Natural killer cell (primary cell): ENCODE data around the gene ZNF358. TPM values are rescaled to one million over a fixed set of nuclear protein-coding genes. Genes with fewer than 3 reads are reported as not detected.

Experiments
- ATAC-seq, 3 donors: fragments of 150-1000 bp in 2 of 3; fragments of 200-7000 bp in 1 of 3; cut with Tn5 transposase; 1 replicate in 1 of 3; 2 replicates in 2 of 3; pipeline ENCODE4 v1.10.0; 2021; ENCODE audit warnings: mild to moderate bottlenecking in 2 of 3, moderate library complexity in 2 of 3
- DNase-seq, 2 donors: peaks; one replicate each; pipeline versions ENCODE4 v3.0.0 to v3.0.0-alpha.2; 2013 to 2021; ENCODE audit warnings: mixed read lengths in 1 of 2
- H3K27ac ChIP-seq: one replicate; pipeline ENCODE4 v1.5.1; 2013; ENCODE audit warnings: mild to moderate bottlenecking, low read length
- H3K27me3 ChIP-seq: one replicate; pipeline ENCODE4 v1.6.1; 2013; ENCODE audit warnings: low read length; ENCODE audit not compliant: control insufficient read depth, insufficient read depth
- H3K36me3 ChIP-seq: one replicate; pipeline ENCODE4 v1.6.1; 2013; ENCODE audit warnings: low read length; ENCODE audit not compliant: control insufficient read depth, insufficient read depth
- H3K4me1 ChIP-seq: one replicate; pipeline ENCODE4 v1.6.1; 2013; ENCODE audit warnings: low read length; ENCODE audit not compliant: control insufficient read depth, insufficient read depth
- H3K4me3 ChIP-seq: one replicate; pipeline ENCODE4 v1.5.1; 2013; ENCODE audit warnings: low read length
- H3K9me3 ChIP-seq: one replicate; pipeline ENCODE4 v1.6.1; 2013; ENCODE audit warnings: low read length; ENCODE audit not compliant: control insufficient read depth, insufficient read depth
- H3K27ac Mint-ChIP-seq, 2 donors: one replicate each; pipeline ENCODE4 v1.8.0; 2022; ENCODE audit warnings: mild to moderate bottlenecking in 2 of 2, mixed read lengths in 2 of 2, moderate library complexity in 1 of 2
- H3K27me3 Mint-ChIP-seq, 2 donors: one replicate each; pipeline ENCODE4 v1.8.0; 2022; ENCODE audit warnings: low read depth in 2 of 2, mixed read lengths in 2 of 2
- H3K36me3 Mint-ChIP-seq: one replicate; pipeline ENCODE4 v1.8.0; 2022; ENCODE audit warnings: mixed read lengths
- H3K4me1 Mint-ChIP-seq, 2 donors: one replicate each; pipeline ENCODE4 v1.8.0; 2022; ENCODE audit warnings: mixed read lengths in 2 of 2
- H3K4me3 Mint-ChIP-seq: one replicate; pipeline ENCODE4 v1.8.0; 2022; ENCODE audit warnings: mild to moderate bottlenecking, moderate library complexity, mixed read lengths
- H3K9me3 Mint-ChIP-seq, 2 donors: one replicate each; pipeline ENCODE4 v1.8.0; 2022; ENCODE audit warnings: mixed read lengths in 2 of 2
- CTCF ChIP-seq: fragments of 200-600 bp; IDR thresholded peaks from one replicate; pipeline ENCODE4 v1.8.0; 2022; ENCODE audit warnings: antibody characterized with exemption
- WGBS: methylation state at CpG from one replicate; pipeline ENCODE4 v1.1.7; 2013; ENCODE audit warnings: missing lambda C conversion rate; ENCODE audit not compliant: insufficient coverage; 5-methylcytosine and 5-hydroxymethylcytosine counted together
- intact Hi-C: fragments of 100-400 bp; cut with micrococcal nuclease; formaldehyde crosslinking; loops from one replicate; pipeline ENCODE4 v1.14.2; 2022
- total RNA-seq, 4 donors: library from RNA; stranded (reverse); fragments of 120-200 nt in 1 of 4; gene quantifications; one replicate each; pipeline versions ENCODE4 v1.2.3 to v1.2.4, GENCODE V29; 2013 to 2022

ZNF358 gene
- total RNA-seq, 3 donors from 2014 or later (not counting 1 experiment from before 2014, with no cell fraction given) = 9.8 to 11.6 (median 10.9) TPM

GRCh38 chr19:7539827-7540425 lies 24.0 kb downstream of the ZNF358 start:
- Histone ChIP-seq H3K4me3 (no peak overlapping the region), H3K27me3 (no peaks in the 10 kb centered on the region), H3K9me3 (no peaks in the 10 kb centered on the region), H3K4me1 (peaks cover 28% of the 10 kb centered on the region), H3K27ac (no peak overlapping the region), H3K36me3 (peaks cover 36% of the 10 kb centered on the region)
- DNase-seq = no peak
- H3K27me3 Mint-ChIP-seq = no peaks in the 10 kb centered on the region
- ATAC-seq = no peak
- intact Hi-C loops = no loop called here
- 97% methylated on average over 28 of the region's 28 CpGs for WGBS
- no peak overlapping the region for H3K4me3 Mint-ChIP-seq
- no peak overlapping the region for H3K27ac Mint-ChIP-seq
- TF ChIP-seq CTCF = no peak
- H3K36me3 Mint-ChIP-seq = no peaks in the 10 kb centered on the region
- no peaks in the 10 kb centered on the region for H3K9me3 Mint-ChIP-seq
- peaks cover 8 to 19% of the 10 kb centered on the region in 2 donors for H3K4me1 Mint-ChIP-seq

GRCh38 chr19:7540761-7541474 lies 25.0 kb downstream of the ZNF358 start:
- intact Hi-C loops = no loop called here
- no peaks in the 10 kb centered on the region for H3K27me3 Mint-ChIP-seq
- no peak overlapping the region for H3K27ac Mint-ChIP-seq
- Histone ChIP-seq H3K27me3 (no peaks in the 10 kb centered on the region), H3K4me3 (no peak overlapping the region), H3K9me3 (no peaks in the 10 kb centered on the region), H3K36me3 (peaks cover 37% of the 10 kb centered on the region), H3K27ac (no peak overlapping the region), H3K4me1 (peaks cover 29% of the 10 kb centered on the region)
- DNase-seq (no peak), ATAC-seq (no peak)
- TF ChIP-seq CTCF = no peak
- no peaks in the 10 kb centered on the region for H3K36me3 Mint-ChIP-seq
- H3K4me3 Mint-ChIP-seq = no peak overlapping the region
- 95% methylated on average over 39 of the region's 39 CpGs for WGBS
- H3K9me3 Mint-ChIP-seq = no peaks in the 10 kb centered on the region
- H3K4me1 Mint-ChIP-seq = peaks cover 7 to 16% of the 10 kb centered on the region in 2 donors

- H3K27me3 ChIP-seq = no peaks in the 10 kb centered on the region
- Mint-ChIP-seq H3K4me1 (peaks cover 2 to 13% of the 10 kb centered on the region in 2 donors), H3K27ac (no peak overlapping the region), H3K9me3 (no peaks in the 10 kb centered on the region), H3K36me3 (no peaks in the 10 kb centered on the region), H3K27me3 (no peaks in the 10 kb centered on the region), H3K4me3 (no peak overlapping the region)
- H3K4me1 ChIP-seq = peaks cover 23% of the 10 kb centered on the region
- no peak overlapping the region for H3K4me3 ChIP-seq
- no peak overlapping the region for H3K27ac ChIP-seq
- no peaks in the 10 kb centered on the region for H3K9me3 ChIP-seq
- intact Hi-C loops = no loop called here
- no peak for DNase-seq
- 96% methylated on average over 15 of the region's 15 CpGs for WGBS
- no peak for TF ChIP-seq CTCF
- H3K36me3 ChIP-seq = peaks cover 37% of the 10 kb centered on the region
- no peak for ATAC-seq
These were observed 25.5 kb downstream of the ZNF358 start for GRCh38 chr19:7541475-7541824.
